Sigmoid colon (tissue), 3 donors: ENCODE measurements around the gene TMEM185B.

Source experiments
- POLR2A ChIP-seq, 2 donors: fragments of 450-650 bp; IDR thresholded peaks; one replicate each; pipeline ENCODE4 v1.6.1; 2016; ENCODE audit warnings: antibody characterized with exemption in 2 of 2, mild to moderate bottlenecking in 2 of 2, moderate library complexity in 2 of 2
- TF ChIP-seq, protein P1 (sequence below), 4 experiments: fragments of 450-650 bp in 3 of 4; fragments of 200-600 bp in 1 of 4; IDR thresholded peaks; one replicate each; pipeline ENCODE4 v1.5.1; 2016 to 2019; ENCODE audit warnings: antibody characterized with exemption in 4 of 4, mild to moderate bottlenecking in 3 of 4, moderate library complexity in 2 of 4

GRCh38 chr2:120182019-120182560 lies 41.1 kb downstream of the TMEM185B start:
- TF ChIP-seq, protein P1, sequence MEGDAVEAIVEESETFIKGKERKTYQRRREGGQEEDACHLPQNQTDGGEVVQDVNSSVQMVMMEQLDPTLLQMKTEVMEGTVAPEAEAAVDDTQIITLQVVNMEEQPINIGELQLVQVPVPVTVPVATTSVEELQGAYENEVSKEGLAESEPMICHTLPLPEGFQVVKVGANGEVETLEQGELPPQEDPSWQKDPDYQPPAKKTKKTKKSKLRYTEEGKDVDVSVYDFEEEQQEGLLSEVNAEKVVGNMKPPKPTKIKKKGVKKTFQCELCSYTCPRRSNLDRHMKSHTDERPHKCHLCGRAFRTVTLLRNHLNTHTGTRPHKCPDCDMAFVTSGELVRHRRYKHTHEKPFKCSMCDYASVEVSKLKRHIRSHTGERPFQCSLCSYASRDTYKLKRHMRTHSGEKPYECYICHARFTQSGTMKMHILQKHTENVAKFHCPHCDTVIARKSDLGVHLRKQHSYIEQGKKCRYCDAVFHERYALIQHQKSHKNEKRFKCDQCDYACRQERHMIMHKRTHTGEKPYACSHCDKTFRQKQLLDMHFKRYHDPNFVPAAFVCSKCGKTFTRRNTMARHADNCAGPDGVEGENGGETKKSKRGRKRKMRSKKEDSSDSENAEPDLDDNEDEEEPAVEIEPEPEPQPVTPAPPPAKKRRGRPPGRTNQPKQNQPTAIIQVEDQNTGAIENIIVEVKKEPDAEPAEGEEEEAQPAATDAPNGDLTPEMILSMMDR (IDR thresholded peaks at IDR 0.05): no peak
- no peak for TF ChIP-seq POLR2A (IDR thresholded peaks at IDR 0.05)
